GM18909 (cell line): Measurements from ENCODE around the gene CSNK2A1.

Source experiments
- ATAC-seq: cut with Tn5 transposase; IDR thresholded peaks from one replicate; pipeline ENCODE4 v1.9.1; 2021; ENCODE audit warnings: mild to moderate bottlenecking; ENCODE audit not compliant: unreplicated experiment, poor library complexity

CSNK2A1 gene

GRCh38 chr20:568097-568652 lies 24.6 kb upstream of the CSNK2A1 start:
- ATAC-seq = no peak

- ATAC-seq = no peak
These were observed 20.6 kb upstream of the CSNK2A1 start for GRCh38 chr20:564192-564591.

- ATAC-seq = no peak
These were observed 19.6 kb upstream of the CSNK2A1 start for GRCh38 chr20:563187-563586.

GRCh38 chr20:562232-562897 lies 18.8 kb upstream of the CSNK2A1 start:
- no peak for ATAC-seq

- peak; percentile 54 for ATAC-seq
These were observed 18.0 kb upstream of the CSNK2A1 start for GRCh38 chr20:561437-562231.

- no peak for ATAC-seq
These were observed 17.1 kb upstream of the CSNK2A1 start for GRCh38 chr20:560680-561079.

- ATAC-seq = no peak
These were observed 14.5 kb upstream of the CSNK2A1 start for GRCh38 chr20:558117-558516.

GRCh38 chr20:556984-557383 lies 13.4 kb upstream of the CSNK2A1 start:
- no peak for ATAC-seq

- no peak for ATAC-seq
These were observed 12.4 kb upstream of the CSNK2A1 start for GRCh38 chr20:555976-556385.

- no peak for ATAC-seq
These were observed 7.0 kb upstream of the CSNK2A1 start for GRCh38 chr20:550611-551010.

GRCh38 chr20:549722-550496 lies 6.3 kb upstream of the CSNK2A1 start:
- ATAC-seq = no peak

GRCh38 chr20:548906-549305 lies 5.3 kb upstream of the CSNK2A1 start:
- ATAC-seq = no peak

- ATAC-seq = no peak
These were observed 3.8 kb upstream of the CSNK2A1 start for GRCh38 chr20:547394-547793.

GRCh38 chr20:546353-546752 lies 2.8 kb upstream of the CSNK2A1 start:
- no peak for ATAC-seq

- ATAC-seq = no peak
These were observed 649 bp upstream of the CSNK2A1 start for GRCh38 chr20:544153-544725.

GRCh38 chr20:542777-543368 lies 717 bp downstream of the CSNK2A1 start:
- ATAC-seq = peak; percentile 26

- no peak for ATAC-seq
These were observed 3.0 kb downstream of the CSNK2A1 start for GRCh38 chr20:540391-541201.

- no peak for ATAC-seq
These were observed 3.7 kb downstream of the CSNK2A1 start for GRCh38 chr20:539848-540247.

GRCh38 chr20:539191-539590 lies 4.4 kb downstream of the CSNK2A1 start:
- ATAC-seq = no peak
